ENCODE measurements around the gene ZNF182. TPM values are rescaled to one million over a fixed set of nuclear protein-coding genes. Genes with fewer than 3 reads are reported as not detected.

The ZNF182 gene
- total and polyA plus RNA-seq, 9 of the 15 experiments (the other 6 are each of a cell fraction or from before 2014, with no cell fraction given), result 0.59 to 5.0 (median 3.9) TPM

GRCh38 chrX:48021026-48021900 is 17.5 kb upstream of the ZNF182 start:
- DNase-seq (ENCODE audit: extremely low read depth in 1 of 4, low spot score in 3 of 4) (peak; percentile 25 to 52 (median 34)), ATAC-seq (peak; percentile 78), FAIRE-seq (no peak)
- peak overlapping the region; percentile 60 to 65; a peak in 3 of 4 replicates for H3K9ac ChIP-seq (ENCODE audit: insufficient read depth in 1 of 2, low read depth in 2 of 2, low read length in 2 of 2)
- BruUV-seq (replicated peaks), result no TSS peak
- peak overlapping the region; percentile 95 for H2AFZ ChIP-seq (ENCODE audit: low read depth, low read length)
- ChIA-PET CTCF (ENCODE audit: low intra/inter-chr PET ratio) (no interaction called here), POLR2A (interaction anchor here (0.6 kb wide), 1 partner anchor 1716 kb away, joined by 3 read pairs; no protein-coding TSS in a partner anchor)
- no peaks in the 10 kb centered on the region for H4K20me1 ChIP-seq (replicated peaks; ENCODE audit: control insufficient read depth, insufficient read depth, low read length)
- H3K36me3 ChIP-seq (ENCODE audit: control insufficient read depth, insufficient read depth, low read length), result no peaks in the 10 kb centered on the region
- H3K4me1 ChIP-seq (replicated peaks in 1 of 2; ENCODE audit: control insufficient read depth in 2 of 2, insufficient read depth in 2 of 2, low read length in 2 of 2), result no peaks in the 10 kb centered on the region
- no peaks in the 10 kb centered on the region for H3K27me3 ChIP-seq (ENCODE audit: control insufficient read depth in 2 of 2, insufficient read depth in 2 of 2, low read length in 2 of 2)
- in situ Hi-C loops (cut with MboI), result loop anchor here (10.0 kb wide), 1 partner anchor 196 kb away; no protein-coding TSS in a partner anchor
- no peaks in the 10 kb centered on the region for H3K9me3 ChIP-seq (replicated peaks; ENCODE audit: control insufficient read depth, insufficient read depth, low read depth, low read length)
- no peaks in the 10 kb centered on the region for H3K9me1 ChIP-seq (ENCODE audit: control insufficient read depth, insufficient read depth, low read length)
- no peaks in the 10 kb centered on the region for H3K79me2 ChIP-seq (ENCODE audit: control insufficient read depth, insufficient read depth, low read length)
- 29% methylated on average over 23 of the region's 30 CpGs for WGBS (ENCODE audit: insufficient coverage, low coverage, missing lambda C conversion rate)
- intact Hi-C loops (cut with micrococcal nuclease), result no loop called here
- peak overlapping the region; percentile 78 for H3K4me2 ChIP-seq (ENCODE audit: insufficient read depth, low read length)
- H3K27ac ChIP-seq (ENCODE audit: extremely low read depth, low read depth, low read length), result peak overlapping the region; percentile 76; the same call in 2 of the 3 replicates
- H3K4me3 ChIP-seq, result peak overlapping the region; percentile 46
- TF ChIP-seq ZNF395 (CRISPR knock-in tag; IDR thresholded peaks at IDR 0.05) (no peak), ATF7 (IDR thresholded peaks at IDR 0.05) (peak; percentile 99), LARP7 (IDR thresholded peaks at IDR 0.05) (no peak), FOXK2 (conservative IDR thresholded peaks at IDR 0.05 in 1 of 2, IDR thresholded peaks at IDR 0.05 in 1 of 2; ENCODE audit: low read depth in 2 of 2) (peak in 1 of 2 experiments; percentile 99; a peak in 2 of 4 replicates), SIX5 (IDR thresholded peaks at IDR 0.05; ENCODE audit: borderline replicate concordance in 1 of 2, insufficient read depth in 1 of 2, low read depth in 1 of 2, low read length in 2 of 2) (peak in 1 of 2 experiments; percentile 19; a peak in 1 of 4 replicates), GTF2E2 (tag; IDR thresholded peaks at IDR 0.05) (no peak), MBD2 (IDR thresholded peaks at IDR 0.05; ENCODE audit: borderline replicate concordance, low read depth) (peak; percentile 71), PRDM10 (IDR thresholded peaks at IDR 0.05; ENCODE audit: partially characterized antibody) (peak; percentile 99), KHSRP (IDR thresholded peaks at IDR 0.05) (no peak), PHF20 (IDR thresholded peaks at IDR 0.05; ENCODE audit: partially characterized antibody) (no peak), EGR1 (conservative IDR thresholded peaks at IDR 0.05) (no peak)
- TF ChIP-seq, protein P1, sequence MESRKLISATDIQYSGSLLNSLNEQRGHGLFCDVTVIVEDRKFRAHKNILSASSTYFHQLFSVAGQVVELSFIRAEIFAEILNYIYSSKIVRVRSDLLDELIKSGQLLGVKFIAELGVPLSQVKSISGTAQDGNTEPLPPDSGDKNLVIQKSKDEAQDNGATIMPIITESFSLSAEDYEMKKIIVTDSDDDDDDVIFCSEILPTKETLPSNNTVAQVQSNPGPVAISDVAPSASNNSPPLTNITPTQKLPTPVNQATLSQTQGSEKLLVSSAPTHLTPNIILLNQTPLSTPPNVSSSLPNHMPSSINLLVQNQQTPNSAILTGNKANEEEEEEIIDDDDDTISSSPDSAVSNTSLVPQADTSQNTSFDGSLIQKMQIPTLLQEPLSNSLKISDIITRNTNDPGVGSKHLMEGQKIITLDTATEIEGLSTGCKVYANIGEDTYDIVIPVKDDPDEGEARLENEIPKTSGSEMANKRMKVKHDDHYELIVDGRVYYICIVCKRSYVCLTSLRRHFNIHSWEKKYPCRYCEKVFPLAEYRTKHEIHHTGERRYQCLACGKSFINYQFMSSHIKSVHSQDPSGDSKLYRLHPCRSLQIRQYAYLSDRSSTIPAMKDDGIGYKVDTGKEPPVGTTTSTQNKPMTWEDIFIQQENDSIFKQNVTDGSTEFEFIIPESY (CRISPR knock-in tag; IDR thresholded peaks at IDR 0.05), result peak; percentile 38; the same call in 1 of the 2 replicates
- TF ChIP-seq, protein P2, sequence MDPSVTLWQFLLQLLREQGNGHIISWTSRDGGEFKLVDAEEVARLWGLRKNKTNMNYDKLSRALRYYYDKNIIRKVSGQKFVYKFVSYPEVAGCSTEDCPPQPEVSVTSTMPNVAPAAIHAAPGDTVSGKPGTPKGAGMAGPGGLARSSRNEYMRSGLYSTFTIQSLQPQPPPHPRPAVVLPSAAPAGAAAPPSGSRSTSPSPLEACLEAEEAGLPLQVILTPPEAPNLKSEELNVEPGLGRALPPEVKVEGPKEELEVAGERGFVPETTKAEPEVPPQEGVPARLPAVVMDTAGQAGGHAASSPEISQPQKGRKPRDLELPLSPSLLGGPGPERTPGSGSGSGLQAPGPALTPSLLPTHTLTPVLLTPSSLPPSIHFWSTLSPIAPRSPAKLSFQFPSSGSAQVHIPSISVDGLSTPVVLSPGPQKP (CRISPR knock-in tag; IDR thresholded peaks at IDR 0.05), result no peak

Data from K562 (cell line).